Activated naive CD4-positive, alpha-beta T cell treated with anti-CD3 and anti-CD28 coated beads, Interleukin-2, amount 50 U/mL, for 24 hours (primary cell): ENCODE results near the gene TUSC2.

Experiments
- H3K27ac Mint-ChIP-seq: one replicate; pipeline ENCODE4 v1.8.0; 2021; ENCODE audit warnings: mild to moderate bottlenecking, mixed read lengths
- H3K27me3 Mint-ChIP-seq: one replicate; pipeline ENCODE4 v1.8.0; 2021; ENCODE audit warnings: mixed read lengths
- H3K36me3 Mint-ChIP-seq: one replicate; pipeline ENCODE4 v1.8.0; 2021; ENCODE audit warnings: mixed read lengths
- H3K4me1 Mint-ChIP-seq: one replicate; pipeline ENCODE4 v1.8.0; 2021; ENCODE audit warnings: mixed read lengths
- H3K4me3 Mint-ChIP-seq: one replicate; pipeline ENCODE4 v1.8.0; 2021; ENCODE audit warnings: mild to moderate bottlenecking, mixed read lengths
- H3K9me3 Mint-ChIP-seq: one replicate; pipeline ENCODE4 v1.8.0; 2021; ENCODE audit warnings: mixed read lengths

The TUSC2 gene

DNA sequence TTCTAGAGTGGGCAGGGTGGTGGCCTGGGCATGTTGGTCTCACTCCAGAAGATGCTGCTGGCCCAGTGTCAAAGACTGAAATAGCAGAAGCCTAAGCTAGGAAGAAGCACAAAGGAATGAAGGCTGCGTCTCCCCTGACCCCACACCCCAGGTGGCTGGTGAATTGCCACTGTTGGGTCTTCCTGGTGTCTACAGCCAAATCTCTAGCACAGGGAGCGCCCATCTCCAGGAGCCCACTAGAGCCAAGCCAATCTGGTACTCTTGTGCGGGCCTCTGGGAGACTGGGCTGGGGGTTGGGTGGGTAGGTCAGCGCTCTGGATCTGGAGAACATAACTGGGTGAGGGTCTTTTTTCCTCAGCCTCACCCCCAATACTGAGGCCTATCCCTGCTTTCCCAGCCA, 894 bp downstream of the TUSC2 start:
- H3K27me3 Mint-ChIP-seq: no peaks in the 10 kb centered on the region
- H3K4me1 Mint-ChIP-seq: peaks cover 25% of the 10 kb centered on the region
- peak overlapping the region; percentile 96 for H3K4me3 Mint-ChIP-seq
- no peaks in the 10 kb centered on the region for H3K36me3 Mint-ChIP-seq
- no peak overlapping the region for H3K27ac Mint-ChIP-seq
- H3K9me3 Mint-ChIP-seq: no peaks in the 10 kb centered on the region

DNA sequence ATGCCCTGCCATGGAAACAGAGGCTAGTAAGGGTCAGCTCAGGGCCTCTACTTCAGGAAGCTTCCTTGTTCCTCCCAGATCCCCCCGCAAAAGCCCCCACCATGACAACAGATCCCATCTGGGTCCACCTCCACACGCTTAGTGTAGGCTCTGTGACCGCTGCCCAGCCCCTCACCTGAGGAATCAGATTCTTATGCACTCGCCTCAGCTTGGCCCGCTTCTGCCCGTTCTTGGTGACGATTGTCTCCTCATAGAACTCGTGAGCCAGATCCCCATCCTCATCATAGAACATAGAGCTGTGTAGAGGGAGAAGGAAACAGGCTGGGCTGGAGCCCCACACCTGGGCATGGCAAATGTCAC, 1.9 kb downstream of the TUSC2 start:
- no peak overlapping the region for H3K27ac Mint-ChIP-seq
- H3K4me3 Mint-ChIP-seq: peak overlapping the region; percentile 58
- H3K36me3 Mint-ChIP-seq: no peaks in the 10 kb centered on the region
- H3K4me1 Mint-ChIP-seq: peaks cover 25% of the 10 kb centered on the region
- H3K9me3 Mint-ChIP-seq: no peaks in the 10 kb centered on the region
- no peaks in the 10 kb centered on the region for H3K27me3 Mint-ChIP-seq

DNA sequence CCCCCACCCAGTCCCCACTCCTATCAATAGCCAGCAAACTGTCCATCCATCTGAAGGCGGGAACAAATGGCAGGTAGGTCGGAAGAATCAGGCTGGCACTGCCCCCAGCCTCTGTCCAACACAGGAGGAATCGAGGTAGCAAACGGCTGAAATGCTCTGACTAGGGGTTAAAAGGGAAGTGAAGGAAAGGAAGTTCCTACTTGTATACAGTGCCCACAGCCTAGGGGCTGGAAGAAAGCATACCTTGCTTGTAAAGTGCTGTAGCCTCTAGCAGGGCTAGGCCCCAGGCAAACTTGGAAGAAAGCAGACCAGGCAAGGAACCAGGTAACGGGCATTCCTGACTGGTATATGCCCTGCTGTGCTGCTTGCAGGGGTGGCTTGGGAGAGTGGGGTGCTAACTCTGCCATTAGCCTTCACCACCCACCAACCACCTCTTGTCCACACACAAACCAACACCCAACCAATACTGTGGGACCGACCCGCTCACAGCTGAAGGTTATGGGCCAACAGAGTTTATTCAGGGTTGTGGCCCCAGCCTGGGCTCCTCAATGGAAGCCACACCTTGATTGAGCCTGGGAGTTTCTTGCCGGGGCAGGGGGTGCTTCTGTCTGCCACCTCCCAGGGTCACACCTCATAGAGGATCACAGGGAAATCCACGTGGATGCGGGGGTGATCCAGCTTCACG, 2.4 kb downstream of the TUSC2 start:
- Mint-ChIP-seq H3K9me3 (no peaks in the 10 kb centered on the region), H3K4me3 (no peak overlapping the region), H3K4me1 (peaks cover 25% of the 10 kb centered on the region), H3K27me3 (no peaks in the 10 kb centered on the region), H3K36me3 (no peaks in the 10 kb centered on the region), H3K27ac (peak overlapping the region; percentile 79)

DNA sequence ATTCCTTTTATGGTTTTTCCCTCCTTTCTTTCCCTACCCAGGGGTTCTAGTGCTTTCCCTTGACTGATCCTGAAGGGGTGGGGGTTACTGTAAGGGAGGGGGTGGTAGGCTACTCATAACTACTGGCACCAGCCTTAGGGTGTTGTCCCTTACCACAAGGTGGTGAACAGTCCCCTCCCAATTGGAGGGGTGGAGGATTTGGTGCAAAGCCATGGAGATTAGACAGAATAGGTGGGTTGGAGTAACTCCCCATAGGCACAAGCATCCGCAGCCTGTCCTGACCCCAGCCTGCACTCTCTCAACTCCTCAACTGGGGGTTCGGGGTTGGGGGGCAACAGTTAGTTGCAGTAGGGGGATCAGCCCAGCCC, 2.9 kb downstream of the TUSC2 start:
- Mint-ChIP-seq H3K27me3 (no peaks in the 10 kb centered on the region), H3K4me1 (peaks cover 28% of the 10 kb centered on the region)

DNA sequence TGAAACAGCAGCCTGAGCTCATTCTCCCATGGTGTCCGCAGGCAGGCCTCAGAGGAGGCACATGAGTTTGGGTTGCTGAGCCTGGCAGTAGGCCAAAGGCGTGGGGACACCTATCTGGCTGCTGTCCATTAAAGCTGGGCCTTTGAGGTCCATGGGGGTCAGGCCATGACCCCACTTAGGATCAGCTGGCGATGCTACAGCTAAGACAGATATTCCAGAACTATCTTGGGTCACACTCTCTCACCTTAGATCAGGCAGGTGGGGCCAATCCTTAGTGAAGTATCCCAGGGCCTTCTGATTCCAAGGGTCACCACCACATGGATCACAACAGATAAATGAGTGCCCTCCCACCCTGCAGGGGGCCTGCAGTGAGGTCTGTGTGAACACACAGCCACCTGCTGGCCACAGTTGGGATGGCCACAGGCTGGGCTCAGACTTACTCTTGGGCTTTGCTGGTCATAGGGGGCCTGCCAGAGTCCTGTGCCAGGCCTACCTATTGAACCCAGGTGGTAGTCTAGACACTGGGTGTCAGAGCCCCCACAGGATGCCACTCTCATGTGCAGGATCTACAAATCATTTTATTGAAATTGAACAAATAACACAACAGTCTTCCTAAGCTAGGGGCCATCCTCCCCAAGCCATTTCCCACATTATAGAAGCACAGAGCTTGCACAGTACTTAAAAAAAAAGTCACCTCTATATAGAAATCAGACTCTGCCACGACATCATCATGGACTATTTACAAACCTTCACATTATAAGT, 3.5 kb downstream of the TUSC2 start:
- Mint-ChIP-seq H3K27me3 (no peaks in the 10 kb centered on the region), H3K4me3 (no peak overlapping the region), H3K27ac (peak overlapping the region; percentile 46), H3K4me1 (peaks cover 32% of the 10 kb centered on the region), H3K9me3 (no peaks in the 10 kb centered on the region), H3K36me3 (no peaks in the 10 kb centered on the region)

More for the DNA sequence above, 2.9 kb downstream of the TUSC2 start:
- Mint-ChIP-seq H3K4me3 (no peak overlapping the region), H3K27ac (no peak overlapping the region), H3K36me3 (no peaks in the 10 kb centered on the region), H3K9me3 (no peaks in the 10 kb centered on the region)

DNA sequence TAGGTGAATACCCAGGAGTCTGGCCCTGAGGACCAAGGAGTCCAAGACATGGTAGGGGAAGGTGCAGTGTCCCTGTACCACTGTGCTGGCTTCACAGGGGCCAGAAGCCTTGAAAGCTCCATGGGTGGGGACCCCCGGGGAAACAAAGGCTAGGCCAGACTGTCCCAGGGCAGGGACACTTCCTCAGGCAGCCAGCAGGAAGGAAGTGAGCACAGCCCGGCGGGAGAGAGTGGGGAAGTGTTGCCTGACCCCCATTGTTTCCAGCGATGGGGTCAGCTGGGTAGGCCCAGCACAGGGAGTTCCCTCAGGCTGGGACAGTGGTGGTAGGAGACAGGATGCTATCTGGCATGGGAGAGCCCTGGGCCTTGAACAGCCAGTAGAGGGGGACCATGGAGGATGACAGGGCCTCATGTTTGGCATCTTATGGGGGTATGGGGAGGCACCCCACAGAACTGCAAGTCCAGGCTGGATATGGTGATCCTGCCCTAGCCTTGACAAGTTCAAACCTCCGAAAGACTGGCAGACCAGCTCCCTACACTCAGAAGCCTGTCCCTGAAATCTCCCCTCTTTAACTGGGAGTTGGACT, 4.3 kb downstream of the TUSC2 start:
- Mint-ChIP-seq H3K27me3 (no peaks in the 10 kb centered on the region), H3K9me3 (no peaks in the 10 kb centered on the region), H3K27ac (peak overlapping the region; percentile 46), H3K4me1 (peaks cover 38% of the 10 kb centered on the region), H3K4me3 (no peak overlapping the region), H3K36me3 (no peaks in the 10 kb centered on the region)

DNA sequence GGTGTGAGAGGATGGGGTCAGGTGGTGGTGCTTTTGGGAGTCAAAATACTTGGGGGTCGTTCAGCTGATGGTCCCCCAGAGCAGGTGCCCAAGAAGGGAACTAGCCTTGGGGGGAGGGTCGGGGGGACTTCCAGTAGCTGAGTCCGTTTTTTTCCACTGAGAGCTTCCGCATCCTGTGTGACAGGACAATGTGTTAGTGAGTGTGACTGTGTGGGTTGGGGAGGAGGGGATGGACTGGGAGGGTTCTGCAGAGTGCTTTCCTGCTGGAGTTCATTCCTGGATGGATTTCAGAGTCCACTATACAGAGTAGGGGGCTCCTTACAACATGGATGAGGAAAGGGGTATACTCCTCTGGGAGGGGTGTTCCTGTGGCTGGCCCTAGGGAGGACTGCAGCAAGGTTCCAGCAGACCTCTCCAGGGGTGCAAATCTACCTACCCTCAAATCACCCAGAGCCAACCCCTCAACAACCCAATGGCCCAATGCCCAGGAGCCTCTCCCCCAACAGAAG, 4.9 kb downstream of the TUSC2 start:
- Mint-ChIP-seq H3K27me3 (no peaks in the 10 kb centered on the region), H3K9me3 (no peaks in the 10 kb centered on the region), H3K4me3 (peak overlapping the region; percentile 47), H3K36me3 (no peaks in the 10 kb centered on the region), H3K27ac (peak overlapping the region; percentile 74), H3K4me1 (peaks cover 36% of the 10 kb centered on the region)

DNA sequence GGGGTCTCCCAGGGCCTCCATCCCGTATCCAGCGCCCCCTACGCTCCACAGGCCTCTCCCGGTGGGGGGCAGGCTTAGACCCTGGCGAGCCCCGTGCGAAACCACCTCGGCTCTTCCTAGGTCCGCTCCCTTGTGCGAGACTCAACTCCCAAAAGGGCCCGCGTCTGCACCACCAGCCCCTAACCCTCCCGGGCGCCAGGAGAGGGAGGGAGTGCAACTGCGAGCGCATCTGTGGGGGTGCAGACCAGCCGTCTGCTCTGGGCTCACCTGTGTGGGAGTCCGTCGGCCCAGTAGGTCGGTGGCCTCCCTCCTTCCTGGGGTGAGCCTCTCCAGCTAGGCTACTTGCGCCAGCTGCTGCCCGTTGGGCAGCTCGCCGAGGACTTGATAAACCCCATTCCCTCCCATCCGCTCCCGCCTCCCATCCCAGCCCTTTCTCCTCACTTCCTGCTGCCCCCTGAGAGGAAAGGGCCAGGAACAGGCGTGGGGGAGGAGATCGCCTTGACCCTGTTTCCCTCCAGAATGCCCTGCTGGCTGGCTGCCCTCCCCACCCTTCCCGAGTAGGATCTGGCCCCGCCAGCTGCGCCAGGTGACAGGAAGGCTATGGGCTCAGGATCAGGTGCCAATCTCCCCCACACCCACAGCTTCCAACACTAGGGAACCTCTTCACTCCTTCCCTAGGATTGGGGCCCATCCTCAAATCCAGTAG, 5.5 kb downstream of the TUSC2 start, which contains the start of gene HYAL2:
HYAL2 (minus strand) TSS at position 360 of the 706 bp plus-strand sequence. CDS start 2,256 bp downstream, outside the sequence.
- Mint-ChIP-seq H3K27ac (peak within 1 kb of the TSS; percentile 92), H3K9me3 (no peaks in the 10 kb centered on the region), H3K4me1 (peaks cover 35% of the 10 kb centered on the region), H3K4me3 (peak within 1 kb of the TSS; percentile 82), H3K36me3 (no peaks in the 10 kb centered on the region), H3K27me3 (no peaks in the 10 kb centered on the region)

DNA sequence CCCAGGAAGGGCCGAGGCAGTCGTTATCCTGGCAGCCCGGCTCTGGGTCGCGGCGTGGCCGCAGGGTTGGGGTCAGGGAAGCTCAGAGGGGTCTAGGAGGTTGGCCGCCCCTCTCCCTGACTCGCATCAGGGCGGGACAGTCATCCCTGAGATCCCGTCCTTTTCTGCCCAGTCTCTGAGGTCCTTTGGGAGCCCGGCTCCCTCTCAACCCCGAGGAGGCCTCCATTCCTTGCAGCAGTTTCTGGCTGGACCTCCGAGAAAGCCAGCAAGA, 6.0 kb downstream of the TUSC2 start:
- H3K27me3 Mint-ChIP-seq: no peaks in the 10 kb centered on the region
- H3K4me3 Mint-ChIP-seq: no peak overlapping the region
- peaks cover 34% of the 10 kb centered on the region for H3K4me1 Mint-ChIP-seq
- H3K36me3 Mint-ChIP-seq: no peaks in the 10 kb centered on the region
- no peak overlapping the region for H3K27ac Mint-ChIP-seq
- no peaks in the 10 kb centered on the region for H3K9me3 Mint-ChIP-seq

DNA sequence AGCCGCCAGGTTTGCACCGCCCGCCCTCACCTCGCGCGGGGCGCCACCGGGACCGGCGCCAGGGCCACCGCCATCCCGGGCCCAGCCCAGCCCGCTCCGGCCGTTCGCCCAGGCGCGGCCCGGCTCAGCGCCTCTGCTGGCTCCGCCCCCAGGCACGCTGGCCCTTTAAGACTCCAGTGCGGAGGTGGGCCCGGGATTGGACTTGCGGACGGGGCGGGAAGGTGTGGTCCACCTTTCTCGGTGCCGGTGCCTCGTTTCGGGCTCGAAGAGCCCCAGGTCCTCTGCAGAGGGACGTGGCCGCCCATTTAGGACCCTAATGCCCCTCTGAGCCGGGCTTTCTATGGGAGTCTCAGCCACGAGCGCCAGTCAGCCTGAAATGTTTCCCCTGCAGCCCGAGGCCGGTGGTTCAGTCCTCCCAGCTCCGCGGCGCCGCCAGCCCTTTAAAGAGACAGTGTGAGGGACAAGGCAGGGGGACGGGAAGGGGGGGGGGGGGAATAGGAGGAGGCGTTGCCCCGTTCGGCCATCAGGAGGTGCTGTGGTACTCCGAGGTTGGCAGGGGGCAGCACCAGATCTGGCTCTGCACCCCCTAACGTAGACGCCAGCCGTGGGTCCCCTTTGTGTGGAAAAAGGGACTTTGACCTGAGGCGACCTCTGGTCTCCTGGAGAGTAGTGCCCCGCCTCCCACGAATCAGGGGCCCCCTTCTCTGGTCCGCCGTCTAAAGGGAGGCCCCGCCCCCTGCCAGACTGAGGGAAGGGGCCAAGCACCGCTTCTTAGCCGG, 6.5 kb downstream of the TUSC2 start:
- Mint-ChIP-seq H3K36me3 (no peaks in the 10 kb centered on the region), H3K27ac (peak overlapping the region; percentile 92), H3K4me3 (peak overlapping the region; percentile 82), H3K4me1 (peaks cover 34% of the 10 kb centered on the region), H3K27me3 (no peaks in the 10 kb centered on the region), H3K9me3 (no peaks in the 10 kb centered on the region)

DNA sequence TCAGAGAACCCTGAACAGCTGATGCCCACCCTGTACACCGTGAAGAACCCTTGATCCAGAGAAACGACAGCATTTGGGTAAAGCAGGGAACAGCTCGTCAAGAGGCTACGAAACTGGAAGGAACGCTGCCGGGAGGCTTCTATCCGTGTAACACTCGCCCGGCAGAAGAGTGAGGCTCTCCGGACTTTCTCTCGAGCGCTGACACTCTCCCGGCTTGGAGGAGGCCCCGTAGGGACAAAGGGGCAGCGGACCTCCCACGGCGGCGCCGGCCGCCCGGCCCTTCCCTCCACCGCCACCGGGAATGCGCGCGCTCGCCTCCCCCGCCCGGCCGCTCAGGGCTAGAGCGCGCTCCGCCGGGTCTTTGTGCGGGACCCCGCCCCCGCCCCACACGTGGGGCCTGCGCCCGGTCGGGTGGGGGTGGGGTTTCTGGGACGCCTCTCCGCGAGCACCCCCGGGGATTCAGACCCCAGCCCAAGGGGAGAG, 7.1 kb downstream of the TUSC2 start:
- peaks cover 39% of the 10 kb centered on the region for H3K4me1 Mint-ChIP-seq
- no peaks in the 10 kb centered on the region for H3K9me3 Mint-ChIP-seq
- no peaks in the 10 kb centered on the region for H3K36me3 Mint-ChIP-seq
- H3K27me3 Mint-ChIP-seq: no peaks in the 10 kb centered on the region
- H3K27ac Mint-ChIP-seq: peak overlapping the region; percentile 87
- H3K4me3 Mint-ChIP-seq: peak overlapping the region; percentile 91

DNA sequence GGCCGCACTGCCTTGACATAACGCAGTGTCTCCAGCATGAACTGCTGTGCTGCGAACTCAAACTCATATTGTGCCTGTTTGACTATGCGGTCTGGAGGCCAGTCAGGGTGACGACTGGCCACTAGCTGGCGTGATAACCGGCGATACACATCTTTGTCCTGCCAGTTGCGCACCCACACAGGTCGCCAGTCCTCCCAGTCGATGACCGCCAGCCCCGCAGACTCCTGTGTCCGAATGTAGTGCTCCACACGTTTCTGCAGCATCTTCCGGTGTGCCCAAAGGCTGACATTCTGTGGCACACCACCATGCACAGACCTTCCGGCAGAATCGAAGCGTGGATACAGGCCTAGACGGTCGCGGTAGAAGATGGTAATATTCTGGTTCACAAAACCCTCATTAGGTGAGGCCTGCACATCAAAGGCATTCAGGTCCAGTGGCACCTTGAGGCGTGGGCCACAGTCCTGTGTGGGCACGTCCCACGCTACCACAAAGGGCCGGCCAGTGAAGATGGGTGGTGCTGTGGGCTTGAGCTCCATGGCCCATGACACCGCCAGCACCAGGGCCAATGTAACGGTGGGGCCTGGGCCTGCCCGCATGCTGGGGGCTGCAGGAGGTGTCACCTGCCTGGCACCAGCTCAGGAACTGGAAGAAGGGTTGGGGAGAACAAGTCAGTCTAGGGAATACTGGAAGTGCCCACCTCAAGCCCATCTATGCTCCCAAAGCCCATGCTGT, 8.0 kb downstream of the TUSC2 start:
- Mint-ChIP-seq H3K27me3 (no peaks in the 10 kb centered on the region), H3K27ac (no peak overlapping the region), H3K4me3 (peak overlapping the region; percentile 91), H3K36me3 (no peaks in the 10 kb centered on the region), H3K9me3 (no peaks in the 10 kb centered on the region), H3K4me1 (peaks cover 34% of the 10 kb centered on the region)

DNA sequence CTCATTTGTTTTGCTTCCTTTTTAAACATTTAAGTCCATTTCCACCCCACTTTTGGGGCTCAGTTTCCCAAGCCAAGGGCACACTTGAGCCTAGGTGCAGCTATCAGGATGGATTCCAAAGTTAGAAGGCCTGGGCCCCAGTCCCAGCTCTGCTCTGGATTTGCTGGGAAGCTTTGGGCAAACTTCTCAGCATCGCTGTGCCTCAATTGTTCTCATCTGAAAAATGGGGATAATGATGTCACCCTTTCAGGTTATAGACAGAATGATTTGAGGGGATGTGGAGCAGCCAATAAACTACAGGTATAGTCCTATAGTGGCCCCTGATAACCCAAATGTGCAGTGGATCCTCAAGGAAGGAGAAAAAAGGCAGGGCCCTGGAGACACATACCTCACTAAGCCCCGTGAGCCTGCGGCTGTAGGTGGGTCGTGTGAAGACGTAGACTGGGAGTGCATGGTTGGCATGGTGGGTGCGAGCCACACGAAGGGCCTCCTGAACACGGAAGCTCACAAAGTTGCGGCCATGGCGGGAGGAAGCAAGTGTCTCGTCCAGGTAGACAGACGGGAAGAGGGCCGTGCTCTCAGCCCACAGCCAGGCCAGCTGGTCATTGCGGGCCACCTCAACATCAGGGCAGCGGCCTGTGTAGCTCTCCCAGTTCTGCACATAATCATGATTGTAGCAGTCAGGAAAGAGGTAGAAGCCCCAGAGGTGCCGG, 8.7 kb downstream of the TUSC2 start:
- H3K9me3 Mint-ChIP-seq: no peaks in the 10 kb centered on the region
- H3K4me3 Mint-ChIP-seq: peak overlapping the region; percentile 47
- peaks cover 27% of the 10 kb centered on the region for H3K4me1 Mint-ChIP-seq
- no peaks in the 10 kb centered on the region for H3K27me3 Mint-ChIP-seq
- no peak overlapping the region for H3K27ac Mint-ChIP-seq
- no peaks in the 10 kb centered on the region for H3K36me3 Mint-ChIP-seq

DNA sequence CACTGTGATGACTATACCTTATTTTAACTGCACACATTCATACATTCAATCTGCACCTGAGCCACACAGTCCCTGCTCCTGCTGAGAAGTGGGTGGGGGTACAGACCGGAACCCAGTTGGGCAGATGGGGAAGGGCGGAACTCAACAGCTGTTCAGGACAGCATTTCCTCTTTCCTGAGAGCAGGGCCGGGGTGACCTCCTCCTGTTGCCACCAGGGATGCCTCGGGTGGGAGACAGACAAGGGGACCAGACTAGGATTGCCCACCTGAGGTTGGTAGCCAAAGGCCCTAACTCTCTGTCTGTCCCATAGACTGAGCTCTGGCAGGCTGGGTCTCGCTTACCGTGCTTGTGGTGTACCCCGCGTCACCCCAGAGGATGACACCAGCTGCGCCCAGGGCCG, 9.4 kb downstream of the TUSC2 start:
- Mint-ChIP-seq H3K27me3 (no peaks in the 10 kb centered on the region), H3K9me3 (no peaks in the 10 kb centered on the region), H3K4me1 (peaks cover 25% of the 10 kb centered on the region), H3K36me3 (no peaks in the 10 kb centered on the region), H3K4me3 (no peak overlapping the region), H3K27ac (no peak overlapping the region)
